Esophagus squamous epithelium (tissue), 5 donors: ENCODE data around the gene MYBPC2. TPM values are rescaled to one million over a fixed set of nuclear protein-coding genes. Genes with fewer than 3 reads are reported as not detected.

Source experiments
- DNase-seq: peaks from one replicate; lab custom pipeline; 2025; lab: John Stamatoyannopoulos, UW
- H3K27ac ChIP-seq, 4 donors: fragments of 200-600 bp; sonication (generic); one replicate each; pipeline ENCODE4 v1.5.1; 2016 to 2019; ENCODE audit warnings: mild to moderate bottlenecking in 1 of 4
- H3K27me3 ChIP-seq, 4 donors: fragments of 200-600 bp; sonication (generic); 1 replicate in 3 of 4; 2 replicates in 1 of 4; pipeline versions ENCODE4 v1.5.1 to v1.6.0; 2017 to 2021; ENCODE audit warnings: antibody characterized with exemption in 1 of 4
- H3K36me3 ChIP-seq, 3 donors: fragments of 200-600 bp; sonication (generic); one replicate each; pipeline ENCODE4 v1.5.1; 2016 to 2019
- H3K4me1 ChIP-seq, 3 donors: fragments of 200-600 bp; sonication (generic); one replicate each; pipeline ENCODE4 v1.5.1; 2017 to 2019
- H3K4me3 ChIP-seq, 4 donors: fragments of 200-600 bp; sonication (generic); 1 replicate in 3 of 4; 2 replicates in 1 of 4; pipeline ENCODE4 v1.5.1; 2016 to 2019; ENCODE audit warnings: mild to moderate bottlenecking in 2 of 4, moderate library complexity in 1 of 4
- H3K9me3 ChIP-seq, 3 donors: fragments of 200-600 bp; sonication (generic); one replicate each; pipeline ENCODE4 v1.5.1; 2016 to 2019
- CTCF ChIP-seq, 6 experiments: fragments of 450-650 bp in 4 of 6; fragments of 200-600 bp in 2 of 6; sonication (generic) in 2 of 6; IDR thresholded peaks; one replicate each; pipeline ENCODE4 v1.5.1; 2016 to 2019; ENCODE audit warnings: antibody characterized with exemption in 6 of 6, mild to moderate bottlenecking in 4 of 6, moderate library complexity in 4 of 6
- POLR2A ChIP-seq, 4 donors: fragments of 450-650 bp; IDR thresholded peaks; one replicate each; pipeline ENCODE4 v1.6.1; 2017; ENCODE audit warnings: antibody characterized with exemption in 4 of 4, mild to moderate bottlenecking in 4 of 4, moderate library complexity in 3 of 4
- whole genome bisulfite sequencing, 2 donors: methylation state at CpG; one replicate each; pipeline ENCODE4 v1.1.5; 2018; 5-methylcytosine and 5-hydroxymethylcytosine counted together
- intact Hi-C: fragments of 100-400 bp; cut with DNase I; formaldehyde crosslinking; loops from one replicate; pipeline ENCODE4 v1.15.0; 2022
- total RNA-seq, 4 donors: library from RNA; depleted of rRNA; stranded (reverse); fragments of >200 nt; gene quantifications; one replicate each; pipeline ENCODE4 v1.1.0, GENCODE V29; 2016
- donor health status: DM: yes; HTN: yes; CAD: no.

The MYBPC2 gene
- total RNA-seq, 4 donors from 2014 or later: 0.19 TPM; not detected in 3

DNA sequence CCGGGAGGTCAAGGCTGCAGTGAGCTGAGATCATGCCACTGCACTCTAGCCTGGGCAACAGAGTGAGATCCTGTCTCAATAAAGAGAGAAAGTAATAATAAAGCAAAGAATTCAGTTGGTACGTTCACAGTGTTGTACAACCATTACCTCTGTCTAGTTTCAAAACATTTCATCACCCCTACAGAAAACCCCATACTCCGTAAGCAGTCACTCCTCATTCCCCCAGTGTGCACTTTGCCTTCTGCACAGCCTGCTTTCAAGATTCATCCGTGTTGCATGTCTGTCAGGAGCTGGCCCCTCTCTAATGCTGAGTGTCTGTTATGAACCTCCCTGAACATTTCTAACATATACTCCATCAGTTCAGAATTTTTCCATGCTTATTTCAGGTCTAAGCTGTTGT, 39.1 kb upstream of the MYBPC2 start:
- no peaks in the 10 kb centered on the region for H3K27me3 ChIP-seq
- no peaks in the 10 kb centered on the region for H3K9me3 ChIP-seq
- WGBS, 2 donors: 94% methylated on average over 4 of the region's 4 CpGs
- intact Hi-C loops: no loop called here
- no peak overlapping the region for H3K27ac ChIP-seq
- TF ChIP-seq CTCF (IDR thresholded peaks at IDR 0.05) (no peak), POLR2A (IDR thresholded peaks at IDR 0.05) (no peak)
- no peak overlapping the region for H3K4me3 ChIP-seq
- H3K4me1 ChIP-seq: no peaks in the 10 kb centered on the region
- DNase-seq: no peak
- peaks cover 0 to 33% (median 0%) of the 10 kb centered on the region in 3 donors for H3K36me3 ChIP-seq

DNA sequence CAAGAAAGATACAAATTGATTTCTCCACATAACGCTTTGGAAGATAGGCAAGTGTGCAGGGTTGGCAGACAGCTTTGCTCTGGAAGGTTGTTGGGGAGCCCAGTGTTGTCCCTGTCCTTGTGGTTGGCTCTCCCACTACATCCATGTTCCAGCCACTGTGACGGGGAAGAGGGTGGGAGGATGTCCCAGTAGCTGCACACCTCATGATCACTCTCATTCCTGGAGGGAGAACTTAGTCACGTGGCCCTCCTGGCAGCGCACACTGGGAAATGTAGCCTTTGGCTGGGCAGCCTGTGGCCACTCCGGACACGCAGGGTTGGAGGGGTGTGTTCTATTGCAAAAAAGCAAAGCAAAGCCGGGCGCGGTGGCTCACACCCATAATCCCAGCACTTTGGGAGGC, 38.7 kb upstream of the MYBPC2 start:
- Histone ChIP-seq H3K4me3 (no peak overlapping the region), H3K36me3 (peaks cover 0 to 38% (median 0%) of the 10 kb centered on the region in 3 donors), H3K4me1 (no peaks in the 10 kb centered on the region), H3K27ac (no peak overlapping the region), H3K27me3 (no peaks in the 10 kb centered on the region), H3K9me3 (no peaks in the 10 kb centered on the region)
- TF ChIP-seq POLR2A (IDR thresholded peaks at IDR 0.05): no peak
- no peak for TF ChIP-seq CTCF (IDR thresholded peaks at IDR 0.05)
- WGBS, 2 donors: 84 to 86% methylated on average over 4 to 8 of the region's 9 CpGs
- intact Hi-C loops: no loop called here
- no peak for DNase-seq

GRCh38 chr19:50398675-50399367, 33.9 kb upstream of the MYBPC2 start:
- 85 to 89% methylated on average over 7 to 13 of the region's 13 CpGs for WGBS, 2 donors
- intact Hi-C loops: no loop called here
- TF ChIP-seq POLR2A (IDR thresholded peaks at IDR 0.05) (no peak), CTCF (IDR thresholded peaks at IDR 0.05) (no peak)
- no peaks in the 10 kb centered on the region for H3K27me3 ChIP-seq
- H3K4me1 ChIP-seq: no peaks in the 10 kb centered on the region
- no peaks in the 10 kb centered on the region for H3K9me3 ChIP-seq
- no peak overlapping the region for H3K4me3 ChIP-seq
- peaks cover 4 to 44% (median 18%) of the 10 kb centered on the region in 3 donors for H3K36me3 ChIP-seq
- no peak for DNase-seq
- no peak overlapping the region for H3K27ac ChIP-seq

GRCh38 chr19:50399368-50399745, 33.3 kb upstream of the MYBPC2 start:
- no peak for DNase-seq
- intact Hi-C loops: no loop called here
- H3K4me3 ChIP-seq: no peak overlapping the region
- TF ChIP-seq CTCF (IDR thresholded peaks at IDR 0.05) (no peak), POLR2A (IDR thresholded peaks at IDR 0.05) (no peak)
- 97 to 100% methylated on average over 2 to 9 of the region's 10 CpGs for WGBS, 2 donors
- H3K9me3 ChIP-seq: no peaks in the 10 kb centered on the region
- no peaks in the 10 kb centered on the region for H3K27me3 ChIP-seq
- no peaks in the 10 kb centered on the region for H3K4me1 ChIP-seq
- H3K36me3 ChIP-seq: peaks cover 4 to 44% (median 18%) of the 10 kb centered on the region in 3 donors
- H3K27ac ChIP-seq: no peak overlapping the region

DNA sequence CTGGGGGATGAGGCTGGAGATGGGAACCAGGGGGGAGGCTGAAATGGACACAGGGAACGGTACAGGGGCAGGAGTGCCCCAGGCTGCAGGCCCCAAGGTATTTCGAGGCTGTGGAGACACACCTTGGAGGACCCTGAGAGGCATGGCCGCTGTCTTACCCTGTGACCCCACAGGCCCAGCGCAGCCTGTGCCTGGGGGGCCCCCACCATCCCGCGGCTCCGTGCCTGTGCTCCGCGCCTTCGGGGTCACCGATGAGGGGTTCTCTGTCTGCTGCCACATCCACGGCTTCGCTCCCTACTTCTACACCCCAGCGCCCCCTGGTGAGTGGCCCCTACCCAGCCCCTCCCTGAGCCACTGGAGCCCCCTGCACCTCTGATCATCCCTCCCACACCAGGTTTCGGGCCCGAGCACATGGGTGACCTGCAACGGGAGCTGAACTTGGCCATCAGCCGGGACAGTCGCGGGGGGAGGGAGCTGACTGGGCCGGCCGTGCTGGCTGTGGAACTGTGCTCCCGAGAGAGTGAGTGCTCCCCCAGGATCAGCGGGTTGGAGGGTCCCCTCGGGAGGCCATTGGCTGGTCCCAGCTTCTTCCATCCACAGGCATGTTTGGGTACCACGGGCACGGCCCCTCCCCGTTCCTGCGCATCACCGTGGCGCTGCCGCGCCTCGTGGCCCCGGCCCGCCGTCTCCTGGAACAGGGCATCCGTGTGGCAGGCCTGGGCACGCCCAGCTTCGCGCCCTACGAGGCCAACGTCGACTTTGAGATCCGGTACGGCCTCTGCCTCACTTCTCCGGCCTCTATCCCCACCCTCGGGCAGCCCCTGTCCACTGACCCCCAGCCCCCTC, 30.9 kb upstream of the MYBPC2 start:
- Histone ChIP-seq H3K36me3 (peaks cover 9 to 56% (median 18%) of the 10 kb centered on the region in 3 donors), H3K4me1 (no peaks in the 10 kb centered on the region), H3K27ac (no peak overlapping the region), H3K4me3 (no peak overlapping the region), H3K9me3 (no peaks in the 10 kb centered on the region), H3K27me3 (no peaks in the 10 kb centered on the region)
- TF ChIP-seq POLR2A (IDR thresholded peaks at IDR 0.05): no peak
- no peak for TF ChIP-seq CTCF (IDR thresholded peaks at IDR 0.05)
- 88 to 92% methylated on average over 19 to 22 of the region's 48 CpGs for WGBS, 2 donors
- intact Hi-C loops: no loop called here
- no peak for DNase-seq
